Fibroblast of the conjunctiva (primary cell): Measurements from ENCODE around the gene GTPBP6.
A peak's percentile ranks its signal among the peaks of the same experiment; 100 is the strongest.
"Not testable (repeated sequence)": the region's sequence is repeated elsewhere in the genome, so short reads cannot be mapped to it uniquely, and the experiment has no call there.

ENCODE experiments used
- DNase-seq: peaks from one replicate; pipeline ENCODE4 v3.0.0-alpha.2; 2010; ENCODE audit warnings: low read depth

GTPBP6 gene

DNA sequence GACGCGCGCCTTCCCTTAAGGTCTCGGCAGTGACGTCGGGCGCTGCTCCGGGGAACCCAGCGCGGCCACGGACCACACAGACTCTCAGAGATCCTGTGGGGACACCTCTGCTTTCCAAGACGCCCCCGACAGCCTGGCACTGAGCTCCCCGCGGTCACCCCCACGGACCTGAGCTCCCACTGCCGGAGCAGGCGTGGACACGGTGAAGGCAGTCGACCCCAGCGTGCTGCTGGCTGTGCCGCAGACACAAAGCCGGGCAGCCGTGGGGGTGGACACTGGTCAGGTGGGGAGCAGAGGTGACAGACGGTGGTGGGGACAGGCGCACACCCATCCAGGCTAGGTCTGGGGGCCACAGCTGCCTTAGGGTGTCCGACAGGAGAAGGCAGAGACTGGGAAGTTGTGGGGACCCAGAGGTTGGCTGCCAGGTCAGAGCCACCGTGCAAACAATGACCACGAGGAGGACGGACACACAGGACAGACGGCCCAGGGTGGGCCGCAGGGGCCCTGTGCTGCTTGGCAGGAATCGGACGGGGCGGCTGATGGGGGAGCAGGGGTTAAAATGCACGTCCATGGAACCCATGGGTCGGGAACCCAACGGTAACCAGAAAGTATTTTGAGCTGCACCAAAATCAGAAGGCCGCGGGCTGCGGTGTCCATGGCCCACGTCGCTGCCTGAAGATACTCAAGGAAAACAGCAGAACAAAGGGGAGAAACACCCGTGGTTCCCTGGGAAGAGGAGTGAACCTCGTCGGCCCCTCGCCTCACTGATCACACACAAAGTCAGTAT lies 16.6 kb upstream of the GTPBP6 start:
- DNase-seq, result no peak

DNA sequence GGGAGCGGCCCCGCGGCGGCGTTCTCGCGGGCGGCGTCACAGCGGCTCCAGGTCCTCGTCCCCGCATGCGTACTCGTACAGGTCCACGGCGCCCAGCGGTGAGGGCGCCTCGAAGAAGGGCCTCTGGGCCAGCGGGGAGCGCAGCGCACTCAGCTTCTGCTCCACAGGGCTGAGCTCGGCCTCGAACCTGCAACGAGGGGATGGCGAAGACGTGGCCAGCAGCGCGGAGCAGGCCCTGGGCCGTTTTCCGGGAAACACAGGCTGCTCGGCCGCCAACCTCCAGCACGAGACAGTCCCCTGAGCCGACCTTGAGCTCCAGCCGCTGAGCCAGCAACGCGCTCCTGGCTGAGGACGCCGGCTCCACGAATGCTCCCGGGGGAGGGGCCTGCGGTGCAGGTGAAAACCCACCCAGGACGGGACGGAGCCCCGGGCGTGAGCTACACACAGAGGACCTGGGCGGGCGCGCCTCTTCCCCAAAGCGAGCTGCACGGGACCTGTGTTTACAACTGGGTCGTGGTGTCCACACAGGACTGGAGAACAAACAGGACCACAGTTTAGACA lies 15.8 kb upstream of the GTPBP6 start:
- DNase-seq, result no peak

DNA sequence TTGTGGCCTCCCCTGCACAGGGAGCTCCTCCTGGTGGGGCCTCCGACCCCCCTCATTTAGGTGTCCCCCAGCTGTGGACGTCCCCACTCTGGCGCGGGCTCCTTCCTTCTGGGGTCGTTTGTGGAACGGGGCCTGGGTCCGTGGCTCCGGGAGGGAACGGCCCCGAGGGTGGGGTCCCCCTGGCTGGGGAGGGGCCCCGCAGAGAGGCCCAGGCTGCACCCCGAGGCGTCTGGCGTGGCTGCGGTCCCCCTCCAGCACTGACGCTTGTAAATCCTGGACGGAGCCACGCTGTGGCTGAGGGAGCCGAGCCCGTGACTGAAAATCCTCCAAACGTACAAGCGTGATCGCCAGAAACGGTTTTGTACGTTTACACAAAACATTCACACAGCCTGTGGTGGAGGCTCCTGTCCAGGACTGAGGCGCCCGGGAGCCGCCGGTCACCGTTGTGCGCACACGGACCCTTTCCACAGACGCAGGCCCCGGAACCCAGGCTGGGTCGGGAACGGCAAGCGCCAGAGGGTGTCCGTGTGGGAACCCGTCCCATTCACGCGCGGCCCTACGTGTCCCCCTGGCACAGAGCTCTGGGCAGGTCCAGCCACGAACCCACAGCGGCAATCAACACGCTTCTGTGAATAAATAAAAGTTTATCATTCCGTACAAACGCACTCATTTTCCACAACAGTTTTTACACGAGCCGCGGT lies 15.2 kb upstream of the GTPBP6 start:
- no peak for DNase-seq

DNA sequence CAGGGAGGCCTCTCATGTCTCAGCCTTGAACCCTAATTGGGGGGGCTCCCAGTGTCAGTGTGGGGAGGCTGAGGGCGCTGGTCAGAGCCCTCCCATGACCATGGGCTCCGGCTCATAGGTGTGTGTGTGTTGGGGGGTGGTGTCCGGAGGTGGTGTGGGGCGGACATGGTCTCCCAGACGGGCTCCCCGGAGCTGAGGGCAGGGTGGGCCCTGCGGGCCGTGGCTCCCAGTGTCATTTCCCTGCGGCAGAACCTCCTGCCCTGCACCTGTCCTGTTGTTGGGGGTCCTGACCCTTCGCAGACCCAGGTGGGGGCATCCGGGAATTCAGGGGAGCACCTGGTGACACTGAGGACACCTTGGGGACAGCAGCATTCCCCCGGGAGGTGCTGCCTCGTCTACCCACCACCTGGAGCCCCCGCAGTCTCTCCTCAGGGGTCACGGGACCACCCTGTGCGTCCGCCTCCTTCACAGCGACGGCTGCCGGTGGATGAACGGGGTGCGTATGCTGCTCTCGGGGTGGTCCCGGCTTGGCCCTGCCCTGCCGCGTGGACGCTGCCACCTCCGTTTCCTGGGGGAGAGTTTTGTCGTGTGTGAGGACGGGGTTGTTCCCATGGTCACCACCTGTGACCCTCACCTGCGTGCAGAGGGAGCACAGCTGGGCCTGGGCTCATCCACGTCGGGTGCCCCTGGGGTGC lies 14.5 kb upstream of the GTPBP6 start:
- DNase-seq, result no peak

DNA sequence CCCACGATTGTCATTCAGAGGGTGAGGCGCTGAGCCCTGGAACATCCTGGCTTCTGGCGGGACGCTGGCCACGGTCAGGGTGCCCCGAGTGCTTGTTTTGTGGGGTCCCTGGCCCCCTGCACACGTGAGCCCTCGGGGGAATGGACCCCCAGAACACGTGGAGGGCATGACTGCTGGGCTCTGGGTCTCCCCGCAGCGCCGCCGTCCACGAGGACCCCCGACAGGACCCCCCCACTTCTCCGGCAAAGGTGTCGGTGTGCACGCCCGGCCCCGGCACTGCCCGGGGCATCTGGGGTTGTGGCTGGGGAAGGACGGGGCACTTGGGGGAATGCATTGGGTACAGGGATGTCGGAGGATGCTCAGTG lies 13.9 kb upstream of the GTPBP6 start:
- DNase-seq, result no peak

DNA sequence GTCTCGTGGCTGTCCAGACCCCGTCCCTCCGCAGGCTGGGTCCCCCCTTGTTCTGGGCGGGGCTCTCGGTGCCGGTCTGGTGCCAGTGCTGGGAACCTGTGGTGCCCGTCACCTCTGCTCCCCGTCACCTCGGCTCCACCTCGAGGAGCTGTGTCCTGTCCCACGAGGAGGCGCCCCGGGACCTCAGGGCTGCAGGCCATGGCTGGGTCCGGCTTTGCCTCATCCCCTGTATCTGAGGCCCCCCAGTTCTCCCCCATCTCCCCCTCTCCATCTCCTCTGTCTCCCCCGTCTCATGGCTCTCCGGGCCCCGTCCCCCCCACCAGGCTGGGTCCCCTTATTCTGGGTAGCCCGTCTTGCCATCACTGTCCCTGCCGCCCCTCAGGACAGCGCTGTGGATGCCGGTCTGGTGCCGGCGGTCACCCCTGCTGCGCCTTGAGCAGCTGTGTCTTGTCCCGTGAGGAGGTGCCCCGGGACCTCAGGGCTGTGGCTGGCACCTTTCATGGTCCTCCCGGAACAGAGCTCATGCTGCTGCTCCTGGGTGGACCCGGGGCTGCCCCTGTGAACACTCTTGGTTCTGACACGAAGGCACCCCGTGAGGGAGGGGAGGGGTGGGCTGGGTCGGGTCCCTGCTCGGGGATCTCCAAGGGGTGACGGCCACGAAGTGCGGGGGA lies 13.4 kb upstream of the GTPBP6 start:
- DNase-seq, result no peak

DNA sequence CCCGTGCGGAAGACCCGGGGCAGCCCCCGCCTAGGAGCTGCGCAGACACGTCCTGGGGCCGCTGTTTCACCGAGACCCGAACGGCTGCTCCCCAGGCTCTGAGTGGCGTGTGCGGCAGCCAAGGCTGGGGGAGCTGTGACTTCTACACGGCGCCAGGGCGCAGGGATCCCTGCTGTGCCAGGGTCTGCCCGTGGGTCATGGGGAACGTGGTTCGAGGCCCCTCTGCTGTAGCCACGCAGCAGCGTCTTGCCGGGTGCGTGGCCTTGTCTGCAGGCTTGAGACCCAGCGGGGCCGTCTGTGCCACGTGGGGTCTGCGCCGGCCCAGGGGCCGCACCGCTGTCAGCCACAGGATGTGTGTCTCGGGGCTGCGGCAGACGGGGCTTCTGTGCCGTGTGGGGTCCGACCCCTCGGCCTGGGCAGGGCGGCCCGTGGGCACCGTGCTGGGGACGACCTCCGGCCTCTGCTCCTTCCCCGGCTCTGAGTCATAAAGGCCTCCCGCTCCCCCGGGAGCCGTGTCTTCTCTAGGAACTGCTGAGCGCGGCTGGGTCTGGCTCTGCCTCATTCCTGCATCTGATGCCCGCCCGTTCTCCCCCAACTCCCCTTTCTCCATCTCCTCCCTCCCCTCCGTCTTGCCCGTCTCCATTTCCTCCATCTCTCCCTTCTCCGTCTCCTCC lies 12.7 kb upstream of the GTPBP6 start:
- no peak for DNase-seq

DNA sequence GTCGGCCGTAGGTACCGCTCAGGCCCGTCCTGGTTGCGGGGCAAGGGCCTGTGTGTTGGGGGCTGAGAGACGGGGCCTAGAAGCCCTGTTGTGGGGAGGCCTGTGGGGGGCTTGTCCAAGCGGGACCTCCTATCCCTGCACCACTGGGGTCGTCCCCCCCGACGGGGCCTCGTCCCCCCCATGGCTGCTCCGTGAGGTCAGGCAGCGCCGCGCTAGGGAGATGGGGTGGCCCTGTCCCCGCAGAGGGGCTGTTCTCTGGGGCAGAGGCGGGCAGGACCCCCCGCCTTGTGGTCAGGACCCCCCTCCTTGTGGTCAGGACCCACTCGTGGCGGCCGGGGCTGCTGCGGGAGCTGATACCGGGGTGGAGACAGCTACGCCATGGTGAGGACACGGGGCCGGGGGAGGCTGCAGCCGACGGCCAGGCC lies 12.1 kb upstream of the GTPBP6 start:
- no peak for DNase-seq

DNA sequence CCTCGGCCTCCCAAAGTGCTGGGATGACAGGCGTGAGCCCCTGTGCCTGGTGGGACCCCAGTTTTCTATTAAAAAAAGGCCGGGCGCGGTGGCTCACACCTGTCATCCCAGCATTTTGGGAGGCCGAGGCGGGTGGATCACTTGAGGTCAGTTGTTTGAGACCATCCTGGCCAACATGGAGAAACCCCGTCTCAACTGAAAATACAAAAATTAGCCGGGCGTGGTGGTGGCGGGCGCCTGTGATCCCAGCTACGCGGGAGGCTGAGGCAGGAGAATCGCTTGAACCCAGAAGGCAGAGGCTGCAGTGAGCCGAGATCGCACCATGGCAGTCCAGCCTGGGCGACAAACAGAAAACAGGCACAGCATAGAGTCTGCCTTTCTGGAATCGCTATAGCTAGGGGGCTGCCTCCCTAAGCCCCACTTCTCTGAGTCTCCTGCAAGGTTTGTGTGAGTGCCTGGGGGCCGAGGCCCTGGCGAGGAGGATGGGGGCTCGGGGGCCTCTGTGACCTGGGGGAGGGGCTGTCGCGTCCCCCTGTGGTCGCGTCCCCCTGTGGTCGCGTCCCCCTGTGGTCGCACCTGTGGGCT lies 11.6 kb upstream of the GTPBP6 start:
- DNase-seq, result not testable (repeated sequence)

DNA sequence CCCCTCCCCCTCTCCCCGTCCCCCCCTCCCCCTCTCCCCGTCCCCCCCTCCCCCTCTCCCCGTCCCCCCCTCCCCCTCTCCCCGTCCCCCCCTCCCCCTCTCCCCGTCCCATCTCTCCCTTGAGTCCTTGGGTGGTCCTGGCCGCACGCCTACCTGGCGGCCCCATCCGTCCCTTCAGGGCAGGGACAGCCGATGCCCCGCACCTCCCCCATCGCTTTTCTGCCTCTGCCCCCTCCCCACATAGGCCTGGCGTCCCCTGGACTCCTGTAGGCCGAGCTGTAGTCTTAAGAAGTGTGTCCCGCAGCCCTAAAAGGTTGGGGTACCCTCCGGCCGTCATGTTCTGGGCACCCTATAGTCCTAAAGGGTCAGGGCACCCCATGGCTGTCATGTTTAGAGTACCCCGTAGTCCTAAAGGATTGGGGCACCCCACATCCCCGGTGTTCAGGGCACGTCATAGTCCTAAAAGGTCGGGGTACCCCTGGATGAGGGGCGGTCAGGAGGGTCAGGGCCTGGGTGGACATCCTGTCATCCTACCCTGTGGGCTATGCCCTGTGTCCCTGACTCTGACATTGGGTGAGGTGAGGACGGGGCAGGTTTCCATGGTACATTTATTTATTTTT lies 10.8 kb upstream of the GTPBP6 start:
- DNase-seq, result no peak

DNA sequence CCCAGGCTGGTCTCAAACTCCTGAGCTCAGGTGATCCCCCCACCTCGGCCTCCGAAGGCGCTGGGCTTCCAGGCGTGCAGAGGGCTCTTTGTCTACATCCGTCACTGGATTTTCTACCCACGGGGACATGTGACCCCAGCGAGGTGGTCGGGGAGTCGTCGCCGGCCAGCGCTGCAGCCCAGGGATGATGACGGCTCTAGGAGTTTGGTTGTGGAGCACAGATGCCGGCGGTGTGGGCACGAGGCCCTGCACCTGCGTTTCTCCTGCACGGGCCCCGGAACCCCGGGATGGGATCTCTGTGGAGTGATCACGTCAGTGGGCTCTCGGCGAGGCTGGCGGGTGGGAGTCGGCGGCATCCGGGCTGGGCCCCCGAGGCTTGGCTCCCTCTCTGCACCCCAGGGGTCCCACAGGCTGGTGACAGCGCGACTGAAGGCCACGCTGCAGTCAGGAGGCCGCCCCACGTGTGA lies 9.1 kb upstream of the GTPBP6 start:
- no peak for DNase-seq

DNA sequence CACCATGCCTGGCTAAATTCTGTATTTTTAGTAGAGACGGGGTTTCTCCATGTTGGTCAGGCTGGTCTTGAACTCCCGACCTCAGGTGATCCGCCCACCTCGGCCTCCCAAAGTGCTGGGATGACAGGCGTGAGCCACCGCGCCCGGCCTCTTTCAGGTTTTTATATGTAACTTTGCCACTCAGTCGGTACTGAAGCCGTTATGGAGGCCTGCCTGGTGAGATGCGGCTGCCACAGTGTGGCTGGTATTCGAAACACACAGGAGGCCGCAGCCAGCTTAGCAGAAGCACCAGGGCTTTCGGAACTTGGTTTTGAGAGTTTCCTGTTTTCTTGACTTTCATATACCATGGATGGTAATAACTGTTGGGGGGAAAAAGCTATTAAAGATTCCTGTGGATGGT lies 6.1 kb upstream of the GTPBP6 start:
- not testable (repeated sequence) for DNase-seq

DNA sequence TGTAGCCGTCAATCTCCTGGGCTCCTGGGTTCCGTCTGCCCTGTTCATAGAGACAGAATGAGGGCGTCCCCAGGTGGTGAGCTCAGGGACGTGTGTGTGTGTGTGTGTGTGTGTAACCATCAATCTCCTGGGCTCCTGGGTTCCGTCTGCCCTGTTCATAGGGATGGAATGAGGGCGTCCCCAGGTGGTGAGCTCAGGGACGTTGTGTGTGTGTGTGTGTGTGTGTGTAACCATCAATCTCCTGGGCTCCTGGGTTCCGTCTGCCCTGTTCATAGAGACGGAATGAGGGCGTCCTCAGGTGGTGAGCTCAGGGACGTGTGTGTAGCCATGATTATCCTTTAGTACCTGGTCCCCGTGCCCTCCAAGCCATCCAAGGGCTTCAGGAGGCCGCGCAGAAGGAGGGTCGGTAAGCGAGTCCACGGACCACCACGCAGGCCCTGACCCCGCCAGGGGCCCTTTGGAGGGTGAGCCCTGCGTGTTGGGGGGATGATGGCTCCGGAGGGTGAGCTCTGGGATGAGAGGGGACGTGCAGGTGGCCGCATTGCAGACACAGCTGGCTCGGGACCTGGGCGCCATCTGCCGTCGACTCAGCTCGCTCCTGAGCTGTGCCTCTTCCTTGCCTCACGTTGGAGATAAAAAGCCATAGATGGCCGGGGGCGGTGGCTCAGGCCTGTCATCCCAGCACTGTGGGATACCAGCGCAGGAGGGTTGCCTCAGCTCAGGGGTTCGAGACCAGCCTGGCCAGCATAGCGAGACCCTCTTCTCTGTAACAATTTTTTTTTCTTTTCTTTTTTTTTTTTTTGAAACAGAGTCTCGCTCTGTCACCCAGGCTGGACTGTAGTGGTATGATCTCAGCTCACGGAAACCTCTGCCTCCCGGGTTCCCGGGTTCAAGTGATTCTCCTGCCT lies 5.4 kb upstream of the GTPBP6 start:
- DNase-seq, result no peak

DNA sequence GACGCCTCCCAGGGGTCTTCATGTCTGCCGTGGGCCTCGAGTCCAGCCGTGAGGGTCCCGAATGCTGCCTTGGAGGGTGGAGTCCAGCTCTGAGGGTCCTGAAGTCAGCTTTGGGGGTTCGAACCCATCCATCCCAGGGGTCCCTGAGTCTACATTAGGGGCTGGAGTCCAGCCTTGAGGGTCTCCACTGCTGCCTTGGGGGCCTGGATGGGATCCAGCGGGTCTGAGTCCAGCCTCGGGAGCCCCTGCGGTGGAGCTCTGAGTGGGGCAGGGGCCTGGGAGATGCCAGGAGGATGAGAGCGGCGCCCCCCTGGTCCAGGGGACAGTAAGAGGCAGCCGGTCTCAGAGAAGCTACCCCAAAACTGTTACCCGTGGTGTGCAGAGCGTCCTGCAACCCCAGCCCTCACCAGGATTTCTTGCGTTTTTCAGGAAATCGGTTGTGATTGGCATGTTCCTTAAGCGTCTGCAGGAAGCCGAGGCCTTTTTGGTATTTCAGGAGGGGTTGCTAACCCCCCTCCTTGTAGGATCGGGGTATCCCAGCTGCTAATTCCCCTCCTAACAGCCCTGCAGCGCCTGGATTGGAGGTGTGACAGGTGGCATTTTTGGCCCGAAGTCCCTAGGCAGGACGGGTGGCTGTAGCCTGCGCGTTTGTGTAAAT lies 1.7 kb upstream of the GTPBP6 start:
- DNase-seq, result no peak

DNA sequence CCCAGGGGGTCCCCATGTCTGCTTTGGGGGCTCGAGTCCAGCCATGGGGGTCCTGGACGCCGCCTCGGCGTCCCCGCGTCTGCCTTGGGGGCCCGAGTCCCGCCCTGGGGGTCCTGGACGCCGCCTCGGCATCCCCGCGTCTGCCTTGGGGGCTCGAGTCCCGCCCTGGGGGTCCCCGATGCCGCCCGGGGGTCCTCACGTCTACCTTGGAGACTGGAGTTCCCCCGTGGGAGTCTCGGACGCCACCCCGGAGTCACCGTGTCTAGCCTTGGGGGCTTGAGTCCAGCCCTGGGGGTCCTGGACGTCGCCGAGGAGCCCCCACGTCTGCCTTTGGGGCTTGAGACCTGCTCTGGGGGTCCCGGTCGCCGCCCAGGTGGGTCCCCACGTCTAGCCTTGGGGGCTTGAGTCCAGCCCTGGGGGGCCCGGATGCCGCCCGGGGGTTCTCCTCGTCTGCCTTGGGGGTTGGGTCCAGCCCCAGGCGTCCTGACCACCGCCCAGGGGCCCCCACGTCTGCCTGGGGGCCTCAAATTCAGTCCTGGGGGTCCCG lies 1.1 kb upstream of the GTPBP6 start:
- DNase-seq, result no peak

DNA sequence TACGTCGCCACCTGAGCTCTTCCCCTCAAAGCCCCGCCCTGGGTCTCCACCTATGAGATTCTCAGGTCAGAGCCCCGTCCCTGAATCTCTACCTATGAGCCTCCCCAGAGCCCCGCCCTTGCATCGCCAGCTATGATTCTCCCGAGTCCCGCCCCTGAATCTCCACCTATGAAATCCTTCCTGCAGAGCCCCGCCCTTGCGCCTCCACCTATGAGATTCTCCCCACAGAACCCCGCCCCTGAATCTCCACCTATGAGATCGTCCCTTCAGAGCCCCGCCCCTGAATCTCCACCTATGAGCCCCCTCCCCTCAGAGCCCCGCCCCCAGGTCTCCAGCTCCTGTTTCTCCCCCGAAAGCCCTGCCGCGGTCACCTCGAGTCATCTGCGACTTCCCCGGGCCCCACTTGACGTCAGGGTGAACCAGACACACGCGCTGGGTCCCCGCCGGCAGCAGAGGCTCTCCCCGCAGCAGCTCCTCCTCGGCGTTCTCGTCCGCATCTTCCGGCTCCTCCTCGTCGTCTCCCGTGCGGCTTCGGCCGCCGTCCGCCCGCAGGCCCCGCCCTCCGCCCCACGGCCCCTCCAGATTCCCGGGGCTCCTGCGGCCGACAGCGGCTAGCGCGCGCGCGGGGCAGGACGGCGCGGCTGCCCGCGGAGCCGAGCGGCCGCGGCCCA lies 393 bp downstream of the GTPBP6 start:
- peak; percentile 98 for DNase-seq

DNA sequence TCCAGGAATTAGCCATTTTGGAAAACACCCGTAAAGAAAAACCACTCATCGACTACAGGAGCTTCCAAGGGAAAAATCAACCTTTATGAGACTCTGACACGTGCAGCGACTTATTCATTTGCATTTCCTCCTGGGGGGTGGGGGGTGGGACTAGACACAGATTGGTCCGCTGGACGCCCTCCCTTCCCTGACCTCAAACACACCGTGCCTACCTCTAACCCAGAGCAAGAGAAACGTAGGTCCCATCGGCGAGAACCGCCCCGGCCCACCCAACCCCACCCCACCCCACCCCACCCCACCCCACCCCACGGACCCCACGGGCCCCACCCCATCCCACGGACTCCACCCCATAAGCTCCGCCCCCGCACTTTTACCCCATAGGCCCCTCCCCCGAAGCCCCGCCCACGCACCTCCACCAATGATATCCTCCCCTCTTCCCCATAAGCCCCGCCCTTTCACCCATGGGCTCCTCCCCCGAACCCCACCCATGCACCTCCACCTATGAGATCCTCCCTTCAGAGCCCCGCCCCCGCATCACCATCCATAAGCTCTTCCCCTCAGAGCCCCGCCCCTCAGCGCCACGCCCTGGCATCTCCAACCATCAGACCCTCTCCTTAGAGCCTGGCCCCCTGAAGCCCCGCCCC lies 1.1 kb downstream of the GTPBP6 start:
- DNase-seq, result no peak
